Endothelial cell of umbilical vein (primary cell): ENCODE data around the gene RIOK2. TPM values are rescaled to one million over a fixed set of nuclear protein-coding genes. Genes with fewer than 3 reads are reported as not detected.

ENCODE experiments used
- BruUV-seq: library from RNA; stranded (reverse); fragments of 400-500 nt; replicated peaks from 2 replicates; lab custom pipeline; 2021; lab: Mats Ljungman, UMichigan
- CTCF ChIA-PET: fragments of 300-600, 350-600 bp; sonication (Branson Sonifier 250); formaldehyde crosslinking; loops from one replicate; lab custom pipeline; 2021; ENCODE audit warnings: antibody characterized with exemption, inconsistent platforms; lab: Charles Lee
- POLR2A ChIA-PET: fragments of 300-600, 350-600 bp; sonication (Branson Sonifier 250); formaldehyde crosslinking; loops from one replicate; lab custom pipeline; 2021; ENCODE audit warnings: antibody characterized with exemption, inconsistent platforms; lab: Charles Lee
- DNase-seq: peaks from one replicate; pipeline ENCODE4 v3.0.0-alpha.2; 2011; ENCODE audit warnings: low read depth, low spot score
- FAIRE-seq: peaks from 2 replicates; lab custom pipeline; 2011; peaks lifted over from hg19 to GRCh38; lab: Jason Lieb, UNC
- H2AFZ ChIP-seq: 2 replicates; pipeline ENCODE4 v1.6.0; 2012; ENCODE audit warnings: low read depth, low read length, control low read depth, inconsistent platforms
- H3K27ac ChIP-seq: 2 replicates; pipeline ENCODE4 v1.5.1; 2011; ENCODE audit warnings: low read depth, mild to moderate bottlenecking, control low read depth, low read length, moderate library complexity; ENCODE audit not compliant: insufficient read depth
- H3K27me3 ChIP-seq, 2 experiments: 2 replicates each; pipeline versions ENCODE4 v1.6.0 to v1.6.1; 2011; ENCODE audit warnings: low read length in 2 of 2, mixed read lengths in 1 of 2; ENCODE audit not compliant: control insufficient read depth in 2 of 2, insufficient read depth in 2 of 2
- H3K36me3 ChIP-seq, 2 experiments: 2 replicates in 1 of 2; 3 replicates in 1 of 2; pipeline ENCODE4 v1.5.1; 2011; ENCODE audit warnings: low read length in 2 of 2, mild to moderate bottlenecking in 1 of 2, moderate library complexity in 1 of 2; ENCODE audit not compliant: control insufficient read depth in 2 of 2, insufficient read depth in 2 of 2; ENCODE audit errors: extremely low read depth in 1 of 2
- H3K4me1 ChIP-seq: 3 replicates; pipeline ENCODE4 v1.5.1; 2011; ENCODE audit warnings: mild to moderate bottlenecking, low read length; ENCODE audit not compliant: control insufficient read depth, insufficient read depth; ENCODE audit errors: extremely low read depth
- H3K4me2 ChIP-seq: 2 replicates; pipeline ENCODE4 v1.6.1; 2011; ENCODE audit warnings: low read length, control low read depth, mixed read lengths; ENCODE audit not compliant: insufficient read depth
- H3K4me3 ChIP-seq, 3 experiments: fragments of 200-600 bp in 1 of 3; sonication (generic), shearing (Covaris generic) in 1 of 3; replicated peaks in 1 of 3; 2 replicates each; pipeline ENCODE4 v1.5.1; 2011 to 2016; ENCODE audit warnings: control low read depth in 3 of 3, low read length in 3 of 3, mild to moderate bottlenecking in 2 of 3, inconsistent platforms in 1 of 3, low read depth in 1 of 3, moderate library complexity in 1 of 3; ENCODE audit not compliant: insufficient read depth in 1 of 3
- H3K79me2 ChIP-seq: 2 replicates; pipeline ENCODE4 v1.6.0; 2012; ENCODE audit warnings: low read length, inconsistent platforms; ENCODE audit not compliant: control insufficient read depth, insufficient read depth
- H3K9ac ChIP-seq: replicated peaks from 2 replicates; pipeline ENCODE3; 2011; ENCODE audit warnings: low read length, control low read depth; ENCODE audit not compliant: insufficient read depth; ENCODE audit errors: extremely low read depth
- H3K9me1 ChIP-seq: replicated peaks from 3 replicates; pipeline ENCODE4 v1.6.0; 2011; ENCODE audit warnings: mild to moderate bottlenecking, low read length; ENCODE audit not compliant: control insufficient read depth, insufficient read depth; ENCODE audit errors: extremely low read depth
- H3K9me3 ChIP-seq: replicated peaks from 2 replicates; pipeline ENCODE4 v1.5.1; 2012; ENCODE audit warnings: low read length, inconsistent platforms; ENCODE audit not compliant: control insufficient read depth, insufficient read depth
- H4K20me1 ChIP-seq: replicated peaks from 2 replicates; pipeline ENCODE3; 2011; ENCODE audit warnings: mild to moderate bottlenecking, low read length; ENCODE audit not compliant: control insufficient read depth, insufficient read depth; ENCODE audit errors: extremely low read depth
- CTCF ChIP-seq, 2 donors: IDR thresholded peaks; 1 replicate in 1 of 2; 2 replicates in 1 of 2; pipeline ENCODE4 v1.5.1; 2011; ENCODE audit warnings: low read length in 2 of 2, mild to moderate bottlenecking in 2 of 2, moderate library complexity in 2 of 2, control low read depth in 1 of 2, inconsistent platforms in 1 of 2, low read depth in 1 of 2; ENCODE audit not compliant: insufficient read depth in 1 of 2; ENCODE audit errors: extremely low read depth in 1 of 2
- EZH2 ChIP-seq: IDR thresholded peaks from 2 replicates; pipeline ENCODE4 v1.6.1; 2012; ENCODE audit warnings: borderline replicate concordance, low read depth, mild to moderate bottlenecking, moderate library complexity, low read length, inconsistent platforms; ENCODE audit not compliant: severe bottlenecking
- FOS ChIP-seq: IDR thresholded peaks from 2 replicates; pipeline ENCODE4 v1.6.1; 2011; ENCODE audit warnings: mild to moderate bottlenecking, low read length, moderate library complexity, borderline replicate concordance; ENCODE audit not compliant: insufficient read depth
- GATA2 ChIP-seq: IDR thresholded peaks from 2 replicates; pipeline ENCODE4 v1.7.0; 2011; ENCODE audit warnings: low read depth, mild to moderate bottlenecking, moderate library complexity, mixed read lengths, low read length; ENCODE audit not compliant: insufficient read length, insufficient read depth
- JUN ChIP-seq: IDR thresholded peaks from 2 replicates; pipeline ENCODE4 v1.6.1; 2011; ENCODE audit warnings: borderline replicate concordance, low read depth; ENCODE audit not compliant: insufficient read length, insufficient read depth
- MAX ChIP-seq: IDR thresholded peaks from 2 replicates; pipeline ENCODE4 v1.6.1; 2011; ENCODE audit not compliant: insufficient read depth, insufficient read length
- MYC ChIP-seq: IDR thresholded peaks from one replicate; pipeline ENCODE4 v1.6.1; 2011; ENCODE audit warnings: mild to moderate bottlenecking, low read depth, low read length
- POLR2A ChIP-seq: IDR thresholded peaks from 2 replicates; pipeline ENCODE4 v1.6.1; 2012; ENCODE audit warnings: low read depth, mild to moderate bottlenecking, control low read depth, low read length
- POLR2AphosphoS5 ChIP-seq: IDR thresholded peaks from 2 replicates; pipeline ENCODE4 v1.6.1; 2012; ENCODE audit warnings: low read depth, mild to moderate bottlenecking, control low read depth, low read length, moderate library complexity; ENCODE audit not compliant: insufficient read depth
- dilution Hi-C: fragments of 300-500 bp; cut with MboI; formaldehyde crosslinking; loops from one replicate; pipeline ENCODE4 v1.15.0; 2019; ENCODE audit warnings: low sequenced_read_pairs; ENCODE audit not compliant: extremely low pct_ligation_motif_present
- intact Hi-C: fragments of 100-400 bp; cut with micrococcal nuclease; formaldehyde crosslinking; loops from one replicate; pipeline ENCODE4 v1.10.0; 2022
- polyA plus RNA-seq, 4 experiments: library from polyadenylated mRNA; depleted of rRNA in 3 of 4; stranded (reverse) in 3 of 4; unstranded in 1 of 4; fragments of >200 nt; gene quantifications; 2 replicates each; pipeline versions ENCODE4 v1.2.1 to v1.2.3, GENCODE V29; 2011 to 2012; ENCODE audit warnings: missing spikeins in 1 of 4
- total RNA-seq: library from RNA; stranded (reverse); gene quantifications from 2 replicates; pipeline ENCODE4 v1.2.3, GENCODE V29; 2021

RIOK2 gene
- total and polyA plus RNA-seq, 2 donors (not counting 3 experiments of a cell fraction or from before 2014, with no cell fraction given), result 3.5 to 25.4 TPM

- Histone ChIP-seq H4K20me1 (no peaks in the 10 kb centered on the region), H3K27ac (no peak overlapping the region), H3K4me3 (no peak overlapping the region), H3K4me2 (no peak overlapping the region), H3K9me1 (no peaks in the 10 kb centered on the region), H2AFZ (no peak overlapping the region), H3K4me1 (peaks cover 11% of the 10 kb centered on the region), H3K9me3 (no peaks in the 10 kb centered on the region), H3K79me2 (no peaks in the 10 kb centered on the region), H3K27me3 (no peaks in the 10 kb centered on the region), H3K9ac (no peak overlapping the region), H3K36me3 (no peaks in the 10 kb centered on the region)
- CTCF ChIA-PET, result no interaction called here
- POLR2A ChIA-PET, result no interaction called here
- intact Hi-C loops (no loop called here), dilution Hi-C loops (no loop called here)
- no TSS peak for BruUV-seq
- DNase-seq, result no peak
- no peak for FAIRE-seq
- TF ChIP-seq CTCF (IDR thresholded peaks at IDR 0.05; ENCODE audit: extremely low read depth in 1 of 2, insufficient read depth in 1 of 2, low read depth in 1 of 2, low read length in 2 of 2) (no peak), POLR2AphosphoS5 (no peak), FOS (no peak), POLR2A (no peak), JUN (no peak)
These were observed 51.1 kb downstream of the RIOK2 start for GRCh38 chr5:97131921-97132320.

GRCh38 chr5:97131139-97131710, 51.8 kb downstream of the RIOK2 start:
- H3K9me1 ChIP-seq, result no peaks in the 10 kb centered on the region
- no peak overlapping the region for H2AFZ ChIP-seq
- H3K4me3 ChIP-seq, result no peak overlapping the region
- no peaks in the 10 kb centered on the region for H3K79me2 ChIP-seq
- no peaks in the 10 kb centered on the region for H3K27me3 ChIP-seq
- ChIA-PET POLR2A (no interaction called here), CTCF (interaction anchor here (0.8 to 1.5 kb wide), 2 partner anchors 11 to 262 kb away, joined by 3 to 4 read pairs; partner anchors contain the start of gene LIX1)
- TF ChIP-seq POLR2AphosphoS5, result no peak
- TF ChIP-seq EZH2, result no peak
- no peak for TF ChIP-seq POLR2A
- TF ChIP-seq MYC, result no peak
- TF ChIP-seq CTCF (IDR thresholded peaks at IDR 0.05; ENCODE audit: extremely low read depth in 1 of 2, insufficient read depth in 1 of 2, low read depth in 1 of 2, low read length in 2 of 2), result no peak
- no peak for TF ChIP-seq MAX
- no peak for TF ChIP-seq JUN
- no peak for TF ChIP-seq GATA2
- TF ChIP-seq FOS, result no peak
- dilution Hi-C loops (no loop called here), intact Hi-C loops (no loop called here)
- DNase-seq, result no peak
- no TSS peak for BruUV-seq
- H3K4me1 ChIP-seq, result peaks cover 11% of the 10 kb centered on the region
- no peak for FAIRE-seq
- H3K36me3 ChIP-seq, result no peaks in the 10 kb centered on the region
- no peaks in the 10 kb centered on the region for H3K9me3 ChIP-seq
- no peaks in the 10 kb centered on the region for H4K20me1 ChIP-seq
- H3K27ac ChIP-seq, result no peak overlapping the region
- H3K4me2 ChIP-seq, result no peak overlapping the region
- H3K9ac ChIP-seq, result no peak overlapping the region
